Keratinocyte (primary cell): ENCODE results near the gene ACACA.

Source experiments
- CTCF ChIP-seq, 3 experiments: IDR thresholded peaks in 1 of 3; conservative IDR thresholded peaks in 1 of 3; optimal IDR thresholded peaks in 1 of 3; 2 replicates in 2 of 3; 3 replicates in 1 of 3; pipeline versions ENCODE3 to v1.5.1; 2011; ENCODE audit warnings: low read length in 3 of 3, mild to moderate bottlenecking in 3 of 3, moderate library complexity in 2 of 3, control low read depth in 1 of 3, inconsistent platforms in 1 of 3; ENCODE audit not compliant: insufficient read depth in 2 of 3; ENCODE audit errors: extremely low read depth in 1 of 3
- EZH2 ChIP-seq: IDR thresholded peaks from one replicate; pipeline ENCODE4 v1.6.1; 2012; ENCODE audit warnings: inconsistent platforms, mild to moderate bottlenecking, low read length, moderate library complexity

GRCh38 chr17:37388266-37388665, 18.4 kb downstream of the ACACA start:
- TF ChIP-seq CTCF (optimal IDR thresholded peaks at IDR 0.05 in 1 of 3, IDR thresholded peaks at IDR 0.05 in 1 of 3, conservative IDR thresholded peaks at IDR 0.05 in 1 of 3; ENCODE audit: extremely low read depth in 1 of 3, insufficient read depth in 2 of 3, low read length in 3 of 3): no peak
- TF ChIP-seq EZH2: no peak
